Right lobe of liver (tissue), 6 donors: ENCODE data around the gene ARFGEF3. TPM values are rescaled to one million over a fixed set of nuclear protein-coding genes. Genes with fewer than 3 reads are reported as not detected.

ENCODE experiments used
- ATAC-seq, 4 donors: fragments of 200-7000 bp; cut with Tn5 transposase; one replicate each; pipeline ENCODE4 v1.9.1; 2020; ENCODE audit warnings: mild to moderate bottlenecking in 4 of 4, moderate library complexity in 4 of 4
- DNase-seq, 3 donors: peaks; one replicate each; pipeline ENCODE4 v3.0.0-alpha.2; 2020
- H3K27ac ChIP-seq, 3 donors: fragments of 200-600 bp; one replicate each; pipeline ENCODE4 v1.8.0; 2022
- H3K27me3 ChIP-seq, 2 donors: fragments of 200-600 bp; one replicate each; pipeline ENCODE4 v1.8.0; 2022
- H3K36me3 ChIP-seq, 4 donors: fragments of 200-600 bp; sonication (generic) in 1 of 4; one replicate each; pipeline versions ENCODE4 v1.5.1 to v1.8.0; 2017 to 2022; ENCODE audit warnings: control low read depth in 1 of 4
- H3K4me1 ChIP-seq, 4 donors: fragments of 200-600 bp; sonication (generic) in 1 of 4; one replicate each; pipeline versions ENCODE4 v1.5.1 to v1.8.0; 2017 to 2022; ENCODE audit warnings: control low read depth in 1 of 4
- H3K4me3 ChIP-seq, 3 donors: fragments of 200-600 bp; one replicate each; pipeline ENCODE4 v1.8.0; 2022
- H3K9me3 ChIP-seq, 4 donors: fragments of 200-600 bp; sonication (generic) in 1 of 4; one replicate each; pipeline versions ENCODE4 v1.5.1 to v1.8.0; 2017 to 2022; ENCODE audit warnings: control low read depth in 1 of 4
- POLR2A ChIP-seq: fragments of 450-650 bp; IDR thresholded peaks from one replicate; pipeline ENCODE4 v1.6.1; 2017; ENCODE audit warnings: antibody characterized with exemption, mild to moderate bottlenecking
- WGBS: methylation state at CpG from one replicate; pipeline ENCODE4 v1.1.6; 2018; ENCODE audit warnings: low coverage, low lambda C conversion rate; ENCODE audit not compliant: insufficient coverage; ENCODE audit errors: missing lambda C conversion rate; 5-methylcytosine and 5-hydroxymethylcytosine counted together
- intact Hi-C, 2 donors: fragments of 100-400 bp; cut with DNase I; formaldehyde crosslinking; loops; one replicate each; pipeline versions ENCODE4 v1.11.2 to v1.14.1; 2022
- total RNA-seq, 6 experiments: library from RNA; depleted of rRNA in 2 of 6; stranded (reverse); fragments of >200 nt in 2 of 6; fragmentation: NEBNext Ultra II Directional in 3 of 6; extraction: Animal tissue kit (Norgen Biotek cat#: 25700) in 3 of 6; gene quantifications; one replicate each; pipeline versions ENCODE4 v1.1.0 to v1.2.4, GENCODE V29; 2016 to 2023
- TF ChIP-seq, protein P1 (sequence below), 4 donors: fragments of 200-600 bp in 3 of 4; fragments of 450-650 bp in 1 of 4; IDR thresholded peaks; one replicate each; pipeline versions ENCODE4 v1.5.1 to v1.8.0; 2016 to 2022; ENCODE audit warnings: antibody characterized with exemption in 4 of 4, mild to moderate bottlenecking in 2 of 4
- donor health status: DM: no; HTN: yes; CAD: no.
- donor health status: DM: no; HTN: no; CAD: no.
- donor health status: DM: no; HTN: no; CAD: no.
- donor health status: DM: no; HTN: yes; CAD: no.
- donor health status: DM: no; HTN: yes; CAD: no.

ARFGEF3 gene
- total RNA-seq, 6 experiments from 2014 or later: 0.07 to 2.0 (median 0.24) TPM

DNA sequence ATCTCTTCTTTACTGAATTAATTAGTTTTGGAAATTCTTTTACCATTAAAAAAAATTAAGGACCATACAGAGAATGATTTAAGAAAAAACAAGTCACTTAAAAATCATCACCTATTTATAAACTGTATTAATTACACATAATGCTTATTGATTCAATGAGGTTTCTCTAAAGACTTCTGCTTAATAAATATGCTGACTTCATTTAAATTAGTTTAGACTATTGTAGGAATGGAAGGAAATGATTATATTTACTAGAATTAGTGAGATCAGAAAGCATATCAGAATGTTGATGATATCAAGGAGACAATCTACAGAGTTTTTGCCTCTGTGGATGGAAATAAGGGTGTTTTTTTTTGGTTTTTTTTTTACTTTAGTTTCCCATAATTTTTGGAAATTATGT is 181.4 kb downstream of the ARFGEF3 start:
- Histone ChIP-seq H3K36me3 (no peaks in the 10 kb centered on the region), H3K4me3 (no peak overlapping the region), H3K9me3 (no peaks in the 10 kb centered on the region), H3K27ac (no peak overlapping the region), H3K27me3 (no peaks in the 10 kb centered on the region), H3K4me1 (peaks cover 0 to 6% (median 0%) of the 10 kb centered on the region in 4 donors)
- TF ChIP-seq, protein P1, sequence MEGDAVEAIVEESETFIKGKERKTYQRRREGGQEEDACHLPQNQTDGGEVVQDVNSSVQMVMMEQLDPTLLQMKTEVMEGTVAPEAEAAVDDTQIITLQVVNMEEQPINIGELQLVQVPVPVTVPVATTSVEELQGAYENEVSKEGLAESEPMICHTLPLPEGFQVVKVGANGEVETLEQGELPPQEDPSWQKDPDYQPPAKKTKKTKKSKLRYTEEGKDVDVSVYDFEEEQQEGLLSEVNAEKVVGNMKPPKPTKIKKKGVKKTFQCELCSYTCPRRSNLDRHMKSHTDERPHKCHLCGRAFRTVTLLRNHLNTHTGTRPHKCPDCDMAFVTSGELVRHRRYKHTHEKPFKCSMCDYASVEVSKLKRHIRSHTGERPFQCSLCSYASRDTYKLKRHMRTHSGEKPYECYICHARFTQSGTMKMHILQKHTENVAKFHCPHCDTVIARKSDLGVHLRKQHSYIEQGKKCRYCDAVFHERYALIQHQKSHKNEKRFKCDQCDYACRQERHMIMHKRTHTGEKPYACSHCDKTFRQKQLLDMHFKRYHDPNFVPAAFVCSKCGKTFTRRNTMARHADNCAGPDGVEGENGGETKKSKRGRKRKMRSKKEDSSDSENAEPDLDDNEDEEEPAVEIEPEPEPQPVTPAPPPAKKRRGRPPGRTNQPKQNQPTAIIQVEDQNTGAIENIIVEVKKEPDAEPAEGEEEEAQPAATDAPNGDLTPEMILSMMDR (IDR thresholded peaks at IDR 0.05): no peak
- TF ChIP-seq POLR2A: no peak
- intact Hi-C loops: no loop called here
- no peak for DNase-seq
- ATAC-seq: no peak

DNA sequence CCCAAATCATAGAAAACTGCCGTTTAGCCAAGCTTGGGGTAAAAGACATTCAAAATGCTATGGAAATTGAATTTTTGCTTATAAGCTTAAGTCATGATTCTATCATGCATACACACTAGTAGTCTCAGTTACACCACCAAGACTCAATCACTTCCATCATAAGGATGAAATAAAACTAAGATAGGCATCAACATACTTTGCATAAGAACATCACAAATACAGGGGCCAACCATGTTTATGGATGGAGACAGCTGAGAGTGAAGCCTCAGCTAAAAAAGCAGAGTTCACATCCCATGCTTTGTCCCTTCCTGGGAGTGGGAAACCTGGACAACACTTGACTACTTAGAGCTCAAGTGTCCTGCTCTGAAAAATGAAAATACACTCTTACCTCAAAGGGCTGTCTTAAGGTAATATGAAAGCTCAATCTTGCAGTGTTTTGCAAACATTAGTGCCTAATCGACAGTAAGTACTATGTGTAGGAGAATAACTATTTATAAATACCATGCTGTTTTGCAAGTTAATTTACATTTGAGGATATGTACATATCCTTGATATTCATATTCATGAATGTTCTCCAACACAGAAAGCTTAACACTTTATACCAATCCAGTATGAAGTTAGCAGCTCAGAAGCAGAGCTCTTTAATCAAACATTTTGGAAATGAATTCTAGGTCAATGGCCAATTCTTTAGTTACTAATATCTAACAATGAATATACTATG is 184.0 kb downstream of the ARFGEF3 start:
- DNase-seq (no peak), ATAC-seq (no peak)
- Histone ChIP-seq H3K4me1 (peaks cover 0 to 6% (median 0%) of the 10 kb centered on the region in 4 donors), H3K36me3 (no peaks in the 10 kb centered on the region), H3K27me3 (no peaks in the 10 kb centered on the region), H3K4me3 (no peak overlapping the region), H3K9me3 (no peaks in the 10 kb centered on the region), H3K27ac (no peak overlapping the region)
- intact Hi-C loops: no loop called here
- WGBS: 77% methylated on average over 2 of the region's 2 CpGs
- no peak for TF ChIP-seq POLR2A
- TF ChIP-seq, protein P1 (IDR thresholded peaks at IDR 0.05): no peak

DNA sequence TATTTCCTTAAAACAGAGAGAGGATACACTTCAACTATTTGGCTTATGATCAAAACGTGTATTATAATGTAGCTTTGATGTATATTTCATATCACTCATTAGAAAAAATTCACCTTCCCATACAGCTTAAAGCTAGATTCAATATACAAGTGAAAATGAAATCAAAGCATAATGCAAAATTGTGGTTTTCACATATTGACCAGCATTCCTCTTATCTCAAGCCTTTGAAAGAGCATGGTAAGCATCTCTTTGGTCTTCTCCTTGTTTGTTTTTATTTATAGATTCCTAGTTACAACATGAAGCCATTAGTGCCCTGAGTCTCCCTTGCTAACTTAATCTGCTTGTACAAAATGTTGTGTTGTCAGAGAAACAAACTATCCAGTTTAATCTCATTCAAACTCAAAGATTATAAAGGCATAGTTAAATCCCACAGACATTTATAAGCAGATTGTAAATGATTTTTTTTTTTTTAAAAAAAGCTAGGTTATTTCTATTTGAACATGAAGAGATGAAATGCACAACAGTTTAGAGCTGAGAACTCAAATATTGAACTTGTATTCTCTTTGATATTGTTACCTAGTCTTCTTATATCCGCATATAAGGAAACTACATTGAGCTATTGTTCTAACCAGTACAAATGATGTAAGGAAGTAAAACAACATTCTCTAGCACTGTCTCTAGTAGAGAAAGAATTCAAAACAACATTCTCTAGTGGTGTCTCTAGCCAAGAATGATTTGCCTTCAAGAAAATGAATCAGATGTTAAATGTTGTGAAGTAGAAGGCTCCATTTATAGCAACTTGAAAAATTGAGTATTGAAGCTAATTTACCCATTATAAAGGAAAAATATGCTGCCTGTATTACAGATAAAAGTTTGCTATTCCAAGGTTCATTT is 184.8 kb downstream of the ARFGEF3 start:
- 60% methylated on average over 2 of the region's 2 CpGs for WGBS
- TF ChIP-seq, protein P1 (IDR thresholded peaks at IDR 0.05): no peak
- TF ChIP-seq POLR2A: no peak
- peaks cover 0 to 6% (median 0%) of the 10 kb centered on the region in 4 donors for H3K4me1 ChIP-seq
- no peak for ATAC-seq
- no peaks in the 10 kb centered on the region for H3K27me3 ChIP-seq
- H3K9me3 ChIP-seq: no peaks in the 10 kb centered on the region
- no peak for DNase-seq
- no peaks in the 10 kb centered on the region for H3K36me3 ChIP-seq
- no peak overlapping the region for H3K4me3 ChIP-seq
- H3K27ac ChIP-seq: no peak overlapping the region
- intact Hi-C loops: no loop called here

DNA sequence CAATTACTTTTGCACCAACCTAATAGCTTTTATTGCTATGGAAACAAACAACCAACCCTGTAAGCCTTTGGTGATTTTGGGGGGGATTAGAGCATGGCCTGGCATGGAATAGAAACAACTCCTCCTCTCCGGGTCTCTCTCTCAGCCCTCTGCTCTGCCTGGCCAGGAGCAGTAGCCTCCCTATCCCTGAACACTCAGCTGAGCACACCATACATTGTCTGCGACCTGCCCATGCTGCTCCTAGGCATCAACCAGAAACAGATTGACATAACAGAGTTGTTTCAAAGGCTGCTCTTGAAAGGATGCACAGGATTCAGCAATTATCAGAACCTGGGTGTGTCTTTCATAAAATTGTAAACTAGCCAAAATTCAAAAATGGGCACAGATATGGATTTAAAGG is 186.1 kb downstream of the ARFGEF3 start:
- H3K4me3 ChIP-seq: no peak overlapping the region
- no peak overlapping the region for H3K27ac ChIP-seq
- 92% methylated on average over 2 of the region's 2 CpGs for WGBS
- no peaks in the 10 kb centered on the region for H3K27me3 ChIP-seq
- no peak for TF ChIP-seq POLR2A
- TF ChIP-seq, protein P1 (IDR thresholded peaks at IDR 0.05): no peak
- intact Hi-C loops: no loop called here
- ATAC-seq (no peak), DNase-seq (no peak)
- no peaks in the 10 kb centered on the region for H3K36me3 ChIP-seq
- no peaks in the 10 kb centered on the region for H3K9me3 ChIP-seq
- peaks cover 0 to 6% (median 0%) of the 10 kb centered on the region in 4 donors for H3K4me1 ChIP-seq
